HepG2 (cell line): ENCODE results near the gene FAM149A. TPM values are rescaled to one million over a fixed set of nuclear protein-coding genes. Genes with fewer than 3 reads are reported as not detected.

Experiments used
- CEBPG ChIP-seq: IDR thresholded peaks from 2 replicates; pipeline ENCODE4 v1.6.1; 2016
- HMG20A ChIP-seq: IDR thresholded peaks from 2 replicates; pipeline ENCODE4 v1.6.1; 2016; ENCODE audit warnings: borderline replicate concordance
- KDM1A ChIP-seq: IDR thresholded peaks from 2 replicates; pipeline ENCODE4 v1.6.1; 2016; ENCODE audit warnings: missing compliant biosample characterization
- MEF2D ChIP-seq: sonication (generic); formaldehyde crosslinking; IDR thresholded peaks from 2 replicates; pipeline ENCODE4 v1.5.1; 2020; ENCODE audit warnings: mild to moderate bottlenecking, missing genetic modification reagents
- NAIF1 ChIP-seq: sonication (generic); formaldehyde crosslinking; IDR thresholded peaks from 2 replicates; pipeline ENCODE4 v1.5.0; 2020; ENCODE audit warnings: mild to moderate bottlenecking, missing genetic modification reagents, borderline replicate concordance
- NCOR1 ChIP-seq: fragments of 200-600 bp; sonication (generic); IDR thresholded peaks from 2 replicates; pipeline ENCODE4 v1.7.0; 2017; ENCODE audit warnings: antibody characterized with exemption, low read length, borderline replicate concordance
- NFKBIZ ChIP-seq: IDR thresholded peaks from 2 replicates; pipeline ENCODE4 v1.6.1; 2018; ENCODE audit warnings: missing genetic modification reagents, missing compliant biosample characterization
- RELA ChIP-seq: sonication (generic); formaldehyde crosslinking; IDR thresholded peaks from 2 replicates; pipeline ENCODE4 v1.4.0; 2020; ENCODE audit warnings: missing genetic modification reagents
- RXRB ChIP-seq: IDR thresholded peaks from 2 replicates; pipeline ENCODE4 v1.6.1; 2016; ENCODE audit warnings: borderline replicate concordance, missing genetic modification reagents, missing compliant biosample characterization
- SIN3A ChIP-seq: IDR thresholded peaks from 2 replicates; pipeline ENCODE4 v1.6.1; 2011; ENCODE audit warnings: low read depth, mild to moderate bottlenecking, control low read depth, low read length, borderline replicate concordance
- ZNF235 ChIP-seq: sonication (generic); formaldehyde crosslinking; IDR thresholded peaks from 2 replicates; pipeline ENCODE4 v1.8.1; 2023; ENCODE audit warnings: mild to moderate bottlenecking, missing genetic modification reagents, borderline replicate concordance
- ZNF773 ChIP-seq: sonication (generic); formaldehyde crosslinking; IDR thresholded peaks from 2 replicates; pipeline ENCODE4 v1.4.0; 2020; ENCODE audit warnings: missing genetic modification reagents, borderline replicate concordance
- ZSCAN25 ChIP-seq: sonication (generic); formaldehyde crosslinking; IDR thresholded peaks from 2 replicates; pipeline ENCODE4 v1.8.0; 2022; ENCODE audit warnings: mild to moderate bottlenecking, missing genetic modification reagents
- polyA plus RNA-seq, 8 experiments: library from polyadenylated mRNA; depleted of rRNA in 3 of 8; stranded (reverse) in 7 of 8; unstranded in 1 of 8; fragments of >200 nt; fragmentation: Illumina TruSeq in 4 of 8; extraction: Trizol in 4 of 8; gene quantifications; 2 replicates each; pipeline versions ENCODE4 v1.2.1 to v1.2.3, GENCODE V29; 2011 to 2016; ENCODE audit warnings: low read depth in 4 of 8, missing spikeins in 1 of 8, mixed read lengths in 1 of 8; ENCODE audit not compliant: insufficient read depth in 1 of 8
- total RNA-seq, 5 experiments: library from RNA; depleted of rRNA; stranded (reverse); fragments of >200 nt; fragmentation: Illumina TruSeq; extraction: Trizol; gene quantifications; 2 replicates each; pipeline ENCODE4 v1.2.3, GENCODE V29; 2016; ENCODE audit warnings: low read depth in 1 of 5
- TF ChIP-seq, protein P1 (sequence below): sonication (generic); formaldehyde crosslinking; IDR thresholded peaks from 2 replicates; pipeline ENCODE4 v1.8.0; 2022; ENCODE audit warnings: mild to moderate bottlenecking, missing genetic modification reagents, moderate library complexity
- TF ChIP-seq, protein P2 (sequence below): sonication (generic); formaldehyde crosslinking; IDR thresholded peaks from 2 replicates; pipeline ENCODE4 v1.4.0; 2020; ENCODE audit warnings: missing genetic modification reagents, borderline replicate concordance
- TF ChIP-seq, protein P3 (sequence below): sonication (generic); formaldehyde crosslinking; IDR thresholded peaks from 2 replicates; pipeline ENCODE4 v1.5.0; 2020; ENCODE audit warnings: mild to moderate bottlenecking, missing genetic modification reagents
- TF ChIP-seq, protein P4 (sequence below): sonication (generic); formaldehyde crosslinking; IDR thresholded peaks from 2 replicates; pipeline ENCODE4 v1.4.0; 2020; ENCODE audit warnings: missing genetic modification reagents
- TF ChIP-seq, protein P5 (sequence below): sonication (generic); formaldehyde crosslinking; IDR thresholded peaks from 2 replicates; pipeline ENCODE4 v1.5.0; 2020; ENCODE audit warnings: missing genetic modification reagents
- TF ChIP-seq, protein P6 (sequence below): sonication (generic); formaldehyde crosslinking; IDR thresholded peaks from 2 replicates; pipeline ENCODE4 v1.4.0; 2020; ENCODE audit warnings: mild to moderate bottlenecking, missing genetic modification reagents

FAM149A gene
- total and polyA plus RNA-seq, 2 of the 13 experiments (the other 11 are each of a cell fraction or from before 2014, with no cell fraction given) = not detected

DNA sequence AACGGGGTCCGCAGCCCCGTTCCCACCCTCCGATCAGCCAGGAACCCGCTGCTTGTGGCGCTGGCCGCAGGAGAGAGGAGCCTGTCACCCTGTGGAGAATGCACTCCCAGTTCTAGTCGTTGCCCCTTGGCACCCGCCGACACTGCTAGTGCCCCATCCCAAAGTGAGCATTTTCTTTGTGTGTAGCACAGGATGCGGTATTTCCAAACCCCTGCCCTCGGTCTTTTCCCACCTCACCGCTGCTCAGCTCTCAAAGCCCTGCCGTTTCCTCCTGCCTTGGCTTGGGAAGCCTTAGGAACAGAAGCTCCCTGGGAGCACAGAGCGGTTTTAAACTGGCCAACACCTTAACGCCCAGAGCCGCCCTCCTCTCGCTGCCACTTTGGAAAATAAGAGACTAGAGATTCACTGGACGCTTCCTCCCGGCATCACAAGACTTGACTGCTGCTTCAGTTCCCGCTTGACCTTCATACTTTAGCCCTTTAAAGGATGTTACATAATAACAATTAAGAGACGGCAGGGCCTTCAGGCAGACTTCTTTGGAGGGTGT lies 87.6 kb downstream of the FAM149A start (continued):
- TF ChIP-seq NCOR1 (no peak), NFKBIZ (no peak), KDM1A (CRISPR knock-in tag) (no peak), SIN3A (peak; percentile 32; the same call in 1 of the 2 replicates), HMG20A (CRISPR knock-in tag) (no peak), ZNF773 (no peak), ZSCAN25 (CRISPR knock-in tag) (0 out of 2 replicates have a peak, but pooled peaks have one; percentile 41), RELA (CRISPR knock-in tag) (0 out of 2 replicates have a peak, but pooled peaks have one; percentile 1), NAIF1 (no peak), CEBPG (no peak), RXRB (CRISPR knock-in tag) (no peak), ZNF235 (CRISPR knock-in tag) (no peak), MEF2D (peak; percentile 31; the same call in 1 of the 2 replicates)
- TF ChIP-seq, protein P1, sequence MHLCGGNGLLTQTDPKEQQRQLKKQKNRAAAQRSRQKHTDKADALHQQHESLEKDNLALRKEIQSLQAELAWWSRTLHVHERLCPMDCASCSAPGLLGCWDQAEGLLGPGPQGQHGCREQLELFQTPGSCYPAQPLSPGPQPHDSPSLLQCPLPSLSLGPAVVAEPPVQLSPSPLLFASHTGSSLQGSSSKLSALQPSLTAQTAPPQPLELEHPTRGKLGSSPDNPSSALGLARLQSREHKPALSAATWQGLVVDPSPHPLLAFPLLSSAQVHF (CRISPR knock-in tag) = no peak
- TF ChIP-seq, protein P2, sequence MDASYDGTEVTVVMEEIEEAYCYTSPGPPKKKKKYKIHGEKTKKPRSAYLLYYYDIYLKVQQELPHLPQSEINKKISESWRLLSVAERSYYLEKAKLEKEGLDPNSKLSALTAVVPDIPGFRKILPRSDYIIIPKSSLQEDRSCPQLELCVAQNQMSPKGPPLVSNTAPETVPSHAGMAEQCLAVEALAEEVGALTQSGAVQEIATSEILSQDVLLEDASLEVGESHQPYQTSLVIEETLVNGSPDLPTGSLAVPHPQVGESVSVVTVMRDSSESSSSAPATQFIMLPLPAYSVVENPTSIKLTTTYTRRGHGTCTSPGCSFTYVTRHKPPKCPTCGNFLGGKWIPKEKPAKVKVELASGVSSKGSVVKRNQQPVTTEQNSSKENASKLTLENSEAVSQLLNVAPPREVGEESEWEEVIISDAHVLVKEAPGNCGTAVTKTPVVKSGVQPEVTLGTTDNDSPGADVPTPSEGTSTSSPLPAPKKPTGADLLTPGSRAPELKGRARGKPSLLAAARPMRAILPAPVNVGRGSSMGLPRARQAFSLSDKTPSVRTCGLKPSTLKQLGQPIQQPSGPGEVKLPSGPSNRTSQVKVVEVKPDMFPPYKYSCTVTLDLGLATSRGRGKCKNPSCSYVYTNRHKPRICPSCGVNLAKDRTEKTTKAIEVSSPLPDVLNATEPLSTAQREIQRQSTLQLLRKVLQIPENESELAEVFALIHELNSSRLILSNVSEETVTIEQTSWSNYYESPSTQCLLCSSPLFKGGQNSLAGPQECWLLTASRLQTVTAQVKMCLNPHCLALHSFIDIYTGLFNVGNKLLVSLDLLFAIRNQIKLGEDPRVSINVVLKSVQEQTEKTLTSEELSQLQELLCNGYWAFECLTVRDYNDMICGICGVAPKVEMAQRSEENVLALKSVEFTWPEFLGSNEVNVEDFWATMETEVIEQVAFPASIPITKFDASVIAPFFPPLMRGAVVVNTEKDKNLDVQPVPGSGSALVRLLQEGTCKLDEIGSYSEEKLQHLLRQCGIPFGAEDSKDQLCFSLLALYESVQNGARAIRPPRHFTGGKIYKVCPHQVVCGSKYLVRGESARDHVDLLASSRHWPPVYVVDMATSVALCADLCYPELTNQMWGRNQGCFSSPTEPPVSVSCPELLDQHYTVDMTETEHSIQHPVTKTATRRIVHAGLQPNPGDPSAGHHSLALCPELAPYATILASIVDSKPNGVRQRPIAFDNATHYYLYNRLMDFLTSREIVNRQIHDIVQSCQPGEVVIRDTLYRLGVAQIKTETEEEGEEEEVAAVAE = no peak
- TF ChIP-seq, protein P3, sequence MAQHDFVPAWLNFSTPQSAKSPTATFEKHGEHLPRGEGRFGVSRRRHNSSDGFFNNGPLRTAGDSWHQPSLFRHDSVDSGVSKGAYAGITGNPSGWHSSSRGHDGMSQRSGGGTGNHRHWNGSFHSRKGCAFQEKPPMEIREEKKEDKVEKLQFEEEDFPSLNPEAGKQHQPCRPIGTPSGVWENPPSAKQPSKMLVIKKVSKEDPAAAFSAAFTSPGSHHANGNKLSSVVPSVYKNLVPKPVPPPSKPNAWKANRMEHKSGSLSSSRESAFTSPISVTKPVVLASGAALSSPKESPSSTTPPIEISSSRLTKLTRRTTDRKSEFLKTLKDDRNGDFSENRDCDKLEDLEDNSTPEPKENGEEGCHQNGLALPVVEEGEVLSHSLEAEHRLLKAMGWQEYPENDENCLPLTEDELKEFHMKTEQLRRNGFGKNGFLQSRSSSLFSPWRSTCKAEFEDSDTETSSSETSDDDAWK (CRISPR knock-in tag) = no peak
- TF ChIP-seq, protein P4, sequence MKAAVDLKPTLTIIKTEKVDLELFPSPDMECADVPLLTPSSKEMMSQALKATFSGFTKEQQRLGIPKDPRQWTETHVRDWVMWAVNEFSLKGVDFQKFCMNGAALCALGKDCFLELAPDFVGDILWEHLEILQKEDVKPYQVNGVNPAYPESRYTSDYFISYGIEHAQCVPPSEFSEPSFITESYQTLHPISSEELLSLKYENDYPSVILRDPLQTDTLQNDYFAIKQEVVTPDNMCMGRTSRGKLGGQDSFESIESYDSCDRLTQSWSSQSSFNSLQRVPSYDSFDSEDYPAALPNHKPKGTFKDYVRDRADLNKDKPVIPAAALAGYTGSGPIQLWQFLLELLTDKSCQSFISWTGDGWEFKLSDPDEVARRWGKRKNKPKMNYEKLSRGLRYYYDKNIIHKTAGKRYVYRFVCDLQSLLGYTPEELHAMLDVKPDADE (CRISPR knock-in tag) = no peak
- TF ChIP-seq, protein P5, sequence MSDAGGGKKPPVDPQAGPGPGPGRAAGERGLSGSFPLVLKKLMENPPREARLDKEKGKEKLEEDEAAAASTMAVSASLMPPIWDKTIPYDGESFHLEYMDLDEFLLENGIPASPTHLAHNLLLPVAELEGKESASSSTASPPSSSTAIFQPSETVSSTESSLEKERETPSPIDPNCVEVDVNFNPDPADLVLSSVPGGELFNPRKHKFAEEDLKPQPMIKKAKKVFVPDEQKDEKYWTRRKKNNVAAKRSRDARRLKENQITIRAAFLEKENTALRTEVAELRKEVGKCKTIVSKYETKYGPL (CRISPR knock-in tag) = 0 out of 2 replicates have a peak, but pooled peaks have one; percentile 65
- TF ChIP-seq, protein P6, sequence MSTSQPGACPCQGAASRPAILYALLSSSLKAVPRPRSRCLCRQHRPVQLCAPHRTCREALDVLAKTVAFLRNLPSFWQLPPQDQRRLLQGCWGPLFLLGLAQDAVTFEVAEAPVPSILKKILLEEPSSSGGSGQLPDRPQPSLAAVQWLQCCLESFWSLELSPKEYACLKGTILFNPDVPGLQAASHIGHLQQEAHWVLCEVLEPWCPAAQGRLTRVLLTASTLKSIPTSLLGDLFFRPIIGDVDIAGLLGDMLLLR (CRISPR knock-in tag) = no peak
